Central memory CD4-positive, alpha-beta T cell (primary cell): ENCODE measurements around the gene AKT1S1.
A peak's percentile ranks its signal among the peaks of the same experiment; 100 is the strongest.

Source experiments
- DNase-seq: peaks from one replicate; pipeline ENCODE4 v3.0.0; 2022

Gene AKT1S1

DNA sequence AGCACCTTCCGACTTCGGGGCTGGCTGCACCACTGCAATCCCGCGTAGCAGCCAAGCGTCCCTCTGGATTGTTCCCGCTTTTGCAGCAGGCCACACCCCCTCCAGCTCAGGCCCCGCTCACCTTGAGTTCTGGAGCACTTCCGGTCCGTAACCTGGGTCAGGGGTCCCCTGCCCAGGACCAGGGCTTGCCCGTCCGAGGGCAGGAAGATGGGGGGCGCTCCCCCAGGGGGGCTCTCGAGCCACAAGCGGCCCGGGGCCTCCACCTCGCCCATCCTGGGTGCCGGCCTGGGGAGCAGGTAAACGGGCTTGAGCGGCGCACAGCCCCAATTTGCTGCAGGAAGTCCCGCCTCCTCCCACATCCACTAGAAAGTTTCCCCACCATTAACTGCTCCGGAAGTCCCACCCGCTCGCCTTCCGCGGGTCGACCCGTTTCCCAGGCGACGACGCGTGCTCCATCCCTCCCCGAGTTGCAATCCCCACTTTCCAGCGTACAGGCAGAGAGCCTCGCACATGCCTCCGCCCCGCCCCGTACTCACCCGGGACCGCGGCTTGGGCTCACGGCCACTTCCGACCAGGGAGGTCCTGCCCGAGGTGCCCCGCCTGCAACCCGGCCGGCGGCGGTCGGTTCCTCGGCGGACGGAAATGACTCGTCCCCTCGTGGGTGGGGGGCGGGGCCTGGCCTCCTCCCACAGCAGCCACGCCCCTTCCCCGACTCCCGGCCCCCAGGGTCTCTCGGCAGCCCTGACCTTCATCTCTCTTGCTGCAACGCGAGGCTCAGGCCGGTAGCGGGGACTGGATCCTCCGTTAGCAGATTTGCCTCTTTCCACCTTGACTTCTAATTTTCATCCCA lies 10.0 kb downstream of the AKT1S1 start, which contains the start of gene PNKP:
PNKP (minus strand) TSS at position 644 of the 850 bp plus-strand sequence; CDS start at position 272, 372 bp downstream.
- DNase-seq = peak; percentile 88

GRCh38 chr19:49864890-49865289 lies 12.3 kb downstream of the AKT1S1 start:
- DNase-seq = no peak

GRCh38 chr19:49863935-49864320 lies 13.2 kb downstream of the AKT1S1 start:
- no peak for DNase-seq

DNA sequence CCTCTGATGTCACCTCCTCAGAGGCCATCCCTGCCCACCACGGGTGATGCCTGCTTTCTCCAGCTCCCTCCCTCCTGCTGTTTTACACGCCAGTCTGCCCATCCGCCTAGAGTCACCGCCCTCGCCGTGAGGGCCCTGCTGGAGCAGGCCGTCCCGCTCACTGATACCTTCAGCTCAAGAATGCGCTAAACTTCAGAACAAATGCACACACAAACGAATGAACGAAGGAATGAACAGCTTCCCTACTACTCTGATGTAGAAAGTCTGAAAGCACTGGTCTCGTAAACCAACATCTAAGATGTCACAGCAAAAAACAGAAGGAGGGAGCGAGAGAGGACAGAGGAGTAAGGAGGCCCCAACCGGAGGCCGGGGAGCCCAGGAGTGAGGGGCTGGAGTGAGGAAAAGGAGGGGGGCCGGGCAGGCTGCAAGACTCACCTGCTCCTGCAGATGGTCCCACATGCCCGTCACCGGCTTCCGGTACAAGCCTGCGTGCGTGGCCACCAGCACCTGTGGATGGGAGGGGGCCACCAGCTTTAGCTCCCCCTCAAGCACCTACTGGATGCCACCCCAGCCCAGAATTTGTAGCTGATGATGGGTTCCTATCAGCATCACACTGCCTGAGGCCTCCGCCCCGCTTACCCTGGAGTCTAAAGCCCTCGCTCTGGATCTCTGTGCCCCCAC lies 13.8 kb downstream of the AKT1S1 start:
- DNase-seq = no peak

- DNase-seq = no peak
Measured at GRCh38 chr19:49862391-49863253, 14.5 kb downstream of the AKT1S1 start.

GRCh38 chr19:49861541-49862378 lies 15.4 kb downstream of the AKT1S1 start:
- no peak for DNase-seq

DNA sequence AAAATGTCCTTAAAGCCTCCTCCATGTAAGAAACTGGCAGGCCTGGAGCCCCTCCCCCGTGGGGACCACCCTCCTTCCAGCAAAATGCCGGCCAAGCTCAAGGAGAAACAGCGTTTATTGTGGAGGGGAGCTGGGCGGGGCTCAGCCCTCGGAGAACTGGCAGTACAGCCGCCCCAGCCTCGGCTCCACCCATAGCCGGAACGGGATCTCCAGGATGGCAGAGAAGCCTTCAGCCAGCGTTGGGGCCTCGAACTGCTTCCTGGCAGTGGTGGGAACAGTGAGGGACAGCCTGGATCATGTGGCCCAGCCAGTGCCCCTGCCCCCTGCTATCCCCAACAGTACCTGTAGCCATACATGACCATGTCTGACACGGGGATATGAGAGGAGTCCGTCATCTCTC lies 16.0 kb downstream of the AKT1S1 start:
- no peak for DNase-seq

DNA sequence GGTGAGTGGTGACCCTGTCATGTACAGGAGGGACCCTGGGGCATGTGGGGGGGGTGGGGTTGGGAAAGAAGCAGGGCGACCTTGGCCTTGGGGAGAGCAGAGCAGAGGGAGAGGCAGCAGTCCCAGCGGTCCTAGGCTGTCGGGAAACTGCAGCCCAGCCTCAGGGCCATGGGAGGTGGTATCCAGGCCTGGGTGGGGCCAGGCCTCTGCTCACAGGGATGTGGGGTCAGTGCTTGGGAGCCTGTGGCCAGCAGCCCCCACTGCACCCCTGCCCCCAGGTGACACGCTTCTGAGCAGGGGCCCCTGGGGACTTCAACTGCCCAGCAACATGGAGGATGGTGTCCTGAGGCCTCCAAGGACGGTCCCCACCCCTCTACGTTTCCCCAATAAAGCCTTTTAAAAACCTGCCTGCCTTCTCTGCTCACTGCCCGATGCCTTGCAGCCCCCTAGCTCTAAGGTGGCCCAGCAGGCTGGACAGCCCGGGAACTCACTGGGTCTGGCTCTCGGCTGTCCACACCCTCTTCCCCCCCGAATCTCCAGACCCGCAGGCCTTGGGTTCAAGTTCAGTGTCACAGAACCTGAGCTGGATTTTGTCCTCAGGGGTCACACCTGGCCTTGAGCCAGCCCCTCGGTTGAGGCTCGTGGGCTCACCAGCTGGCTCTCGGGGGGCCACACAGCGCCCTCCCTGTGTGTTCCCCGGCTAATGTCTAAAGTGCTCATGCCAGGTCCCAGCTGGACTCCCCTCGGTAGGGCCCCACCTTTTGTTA lies 16.6 kb downstream of the AKT1S1 start:
- no peak for DNase-seq

DNA sequence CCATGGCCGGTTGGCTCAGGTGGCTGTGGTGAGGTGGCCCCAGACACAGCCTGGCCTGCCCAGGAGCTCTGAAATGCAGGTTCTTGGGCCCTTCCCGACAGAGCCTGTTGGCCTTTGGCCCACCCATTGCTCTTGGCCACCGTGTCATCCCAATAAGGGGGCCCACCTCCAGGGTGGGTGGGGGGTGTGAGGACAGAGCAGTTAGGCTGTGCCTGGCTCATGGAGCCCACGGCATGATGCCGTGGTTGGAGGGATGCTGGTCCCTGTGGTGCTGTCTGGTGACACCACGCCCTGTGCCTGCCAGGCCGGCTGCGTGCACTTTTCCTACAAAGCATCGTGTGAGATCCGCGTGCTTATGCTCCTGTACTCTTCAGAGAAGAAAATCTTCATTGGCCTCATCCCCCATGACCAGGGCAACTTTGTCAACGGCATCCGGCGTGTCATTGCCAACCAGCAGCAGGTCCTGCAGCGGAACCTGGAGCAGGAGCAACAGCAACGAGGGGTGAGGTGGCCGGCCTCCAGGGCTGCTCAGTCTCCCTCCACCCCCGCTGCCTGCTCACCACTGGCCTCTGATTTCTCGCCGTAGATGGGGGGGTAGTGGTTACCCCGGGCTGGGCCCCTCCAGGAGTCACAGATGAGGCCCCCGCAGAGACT lies 17.3 kb downstream of the AKT1S1 start:
- DNase-seq = no peak

DNA sequence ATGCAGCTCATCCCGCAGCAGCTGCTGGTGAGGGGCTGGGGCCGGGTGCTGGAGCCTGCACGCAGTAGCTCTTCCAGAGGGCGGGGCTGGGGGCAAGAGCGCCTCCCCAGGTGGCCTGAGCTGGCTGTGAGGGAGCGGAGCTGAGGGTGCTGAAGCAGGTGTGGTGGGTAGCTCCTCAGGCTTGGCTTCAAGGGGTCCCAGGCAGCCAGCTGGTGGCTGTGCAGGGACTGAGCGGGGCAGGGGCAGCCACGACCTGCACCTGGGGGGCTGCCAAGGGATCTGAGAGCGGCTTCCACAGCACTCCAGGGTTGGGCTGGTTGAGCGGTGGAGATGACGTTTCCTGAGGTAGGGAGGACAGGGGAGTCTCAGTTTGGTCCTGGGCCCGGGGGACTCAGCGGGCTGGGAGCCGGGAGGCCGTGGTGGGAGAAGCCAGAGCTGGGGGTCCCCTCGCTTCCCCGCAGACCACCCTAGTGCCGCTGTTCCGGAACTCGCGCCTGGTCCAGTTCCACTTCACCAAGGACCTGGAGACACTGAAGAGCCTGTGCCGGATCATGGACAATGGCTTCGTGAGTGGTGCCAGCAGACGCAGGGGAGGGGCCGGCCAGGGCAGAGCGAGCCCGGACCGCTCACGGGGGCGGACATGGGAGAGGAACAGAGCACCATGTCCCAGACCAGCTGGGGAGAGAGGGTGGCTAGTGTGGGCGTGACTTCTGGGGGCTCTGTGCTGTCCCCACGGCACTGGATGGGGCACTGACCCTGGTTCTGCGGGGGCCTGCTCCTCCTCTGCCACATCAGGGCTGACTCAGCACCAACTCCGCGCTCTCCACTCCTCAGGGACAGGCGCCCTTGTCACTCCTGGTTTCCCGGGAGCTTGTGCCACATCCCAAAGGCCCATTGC lies 18.8 kb downstream of the AKT1S1 start:
- no peak for DNase-seq

GRCh38 chr19:49857838-49858087 lies 19.4 kb downstream of the AKT1S1 start:
- no peak for DNase-seq

GRCh38 chr19:49857061-49857837 lies 19.9 kb downstream of the AKT1S1 start:
- DNase-seq = no peak

- DNase-seq = no peak
Measured at GRCh38 chr19:49856574-49857021, 20.6 kb downstream of the AKT1S1 start.

DNA sequence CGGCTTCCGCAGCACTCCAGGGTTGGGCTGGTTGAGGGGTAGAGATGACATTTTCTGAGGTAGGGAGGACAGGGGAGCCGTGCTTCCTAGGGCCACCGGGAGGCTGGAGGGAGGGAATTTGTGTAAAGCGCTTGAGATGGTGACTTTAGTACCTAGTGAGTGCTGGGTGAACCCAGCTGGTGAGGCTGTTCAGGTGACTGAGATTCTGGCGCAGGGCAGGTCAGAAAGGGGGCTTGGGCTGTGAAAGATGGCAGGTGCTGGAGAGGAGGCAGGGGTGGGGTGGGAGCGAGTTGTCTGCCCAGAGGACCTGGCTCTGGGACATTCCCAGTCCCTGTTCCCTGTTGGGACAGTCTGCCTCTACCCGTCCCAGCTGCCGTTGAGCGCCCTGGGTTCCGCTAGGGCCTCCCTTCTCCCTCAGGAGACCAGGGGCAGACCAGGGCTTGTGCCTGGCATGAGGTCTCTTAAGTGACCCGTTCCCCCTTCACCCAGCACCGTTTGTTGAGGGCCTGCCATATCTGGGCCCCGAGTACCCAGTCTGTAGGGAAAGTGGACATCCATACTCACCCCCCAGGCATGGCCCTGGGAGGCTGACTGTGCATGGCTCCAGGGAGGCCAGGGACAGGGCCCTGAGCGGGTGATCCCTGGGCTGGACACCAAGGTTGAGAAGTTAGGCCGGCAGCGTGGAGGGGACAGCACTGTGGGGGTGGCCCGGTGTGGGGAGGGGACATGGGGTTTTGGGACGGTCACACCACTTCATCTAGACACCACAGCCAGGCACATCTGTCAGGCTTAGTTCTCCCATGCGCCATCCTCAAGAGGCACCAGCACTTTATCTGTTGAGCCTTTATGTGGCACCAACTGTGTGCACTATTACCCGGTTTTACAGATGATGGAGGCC lies 21.2 kb downstream of the AKT1S1 start:
- DNase-seq = no peak

GRCh38 chr19:49855277-49855675 lies 21.9 kb downstream of the AKT1S1 start:
- DNase-seq = no peak

DNA sequence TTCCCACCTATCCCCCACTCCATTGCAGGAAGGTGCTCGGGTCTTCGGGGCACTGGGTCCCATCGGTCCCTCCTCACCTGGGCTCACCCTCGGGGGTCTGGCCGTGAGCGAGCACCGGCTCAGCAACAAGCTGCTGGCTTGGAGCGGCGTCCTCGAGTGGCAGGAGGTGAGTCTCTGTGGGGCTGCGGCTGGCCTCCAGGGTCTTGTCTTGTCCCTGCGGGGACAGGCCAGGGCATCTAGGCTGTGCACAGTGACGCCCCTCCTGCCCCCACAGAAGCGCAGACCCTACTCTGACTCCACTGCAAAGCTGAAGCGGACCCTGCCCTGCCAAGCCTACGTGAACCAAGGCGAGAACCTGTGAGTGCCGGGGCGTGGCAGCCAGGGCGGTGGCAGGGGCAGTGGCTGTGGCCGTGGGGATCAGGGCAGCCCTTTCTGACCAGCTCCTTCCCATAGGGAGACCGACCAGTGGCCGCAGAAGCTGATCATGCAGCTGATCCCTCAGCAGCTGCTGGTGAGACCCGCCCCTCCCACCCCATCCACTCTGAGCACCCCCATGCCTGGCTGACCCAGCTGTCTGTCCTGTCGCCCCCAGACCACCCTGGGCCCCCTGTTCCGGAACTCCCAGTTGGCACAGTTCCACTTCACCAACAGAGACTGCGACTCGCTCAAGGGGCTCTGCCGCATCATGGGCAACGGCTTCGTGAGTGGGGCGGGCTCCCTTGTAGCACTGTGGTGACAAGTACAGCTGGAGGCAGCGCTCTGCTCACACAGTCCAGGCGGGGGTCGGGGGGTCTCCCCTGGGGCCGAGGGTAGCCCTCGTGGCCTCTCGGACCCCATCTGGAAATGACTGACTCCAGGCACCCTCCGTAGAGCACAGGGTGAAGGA lies 22.5 kb downstream of the AKT1S1 start:
- DNase-seq = no peak

DNA sequence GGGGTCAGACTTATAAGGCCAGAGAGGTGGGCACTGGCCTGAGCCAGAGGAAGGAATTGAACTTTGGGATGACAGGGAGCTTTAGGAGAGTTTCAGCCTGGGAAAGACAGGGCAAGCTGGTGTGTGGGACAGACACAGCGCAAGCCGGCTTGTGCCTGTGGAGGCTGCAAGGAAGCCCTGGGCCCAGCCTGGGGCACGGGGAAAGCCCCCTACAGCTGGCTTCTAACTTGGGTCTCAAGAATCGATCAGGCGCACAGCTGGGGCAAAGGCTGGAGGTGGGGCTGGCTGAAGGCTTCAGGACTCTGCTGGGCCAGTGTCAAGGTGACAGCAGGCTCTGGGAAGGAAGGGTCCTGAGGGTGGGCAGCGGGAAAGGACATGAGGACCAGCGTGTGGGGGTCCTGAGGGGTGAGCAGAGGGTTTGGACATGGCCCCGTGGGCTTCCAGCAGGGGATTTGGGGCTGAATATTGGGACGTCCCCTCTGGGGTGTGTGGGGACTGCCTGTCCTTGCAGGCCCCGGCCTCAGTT lies 23.2 kb downstream of the AKT1S1 start:
- no peak for DNase-seq
